ENCODE data around the gene TECPR2. TPM values are rescaled to one million over a fixed set of nuclear protein-coding genes. Genes with fewer than 3 reads are reported as not detected.

The TECPR2 gene
- polyA plus RNA-seq, 1 experiment = 12.4 TPM

- H3K4me3 ChIP-seq (ENCODE audit: low read depth, low read length) = no peak overlapping the region
- CTCF ChIA-PET = no interaction called here
- H3K9me3 ChIP-seq (ENCODE audit: control insufficient read depth, insufficient read depth, low read length) = no peaks in the 10 kb centered on the region
- no peak for DNase-seq (ENCODE audit: low read depth, low spot score)
- POLR2A ChIA-PET = no interaction called here
- TF ChIP-seq, protein P1, sequence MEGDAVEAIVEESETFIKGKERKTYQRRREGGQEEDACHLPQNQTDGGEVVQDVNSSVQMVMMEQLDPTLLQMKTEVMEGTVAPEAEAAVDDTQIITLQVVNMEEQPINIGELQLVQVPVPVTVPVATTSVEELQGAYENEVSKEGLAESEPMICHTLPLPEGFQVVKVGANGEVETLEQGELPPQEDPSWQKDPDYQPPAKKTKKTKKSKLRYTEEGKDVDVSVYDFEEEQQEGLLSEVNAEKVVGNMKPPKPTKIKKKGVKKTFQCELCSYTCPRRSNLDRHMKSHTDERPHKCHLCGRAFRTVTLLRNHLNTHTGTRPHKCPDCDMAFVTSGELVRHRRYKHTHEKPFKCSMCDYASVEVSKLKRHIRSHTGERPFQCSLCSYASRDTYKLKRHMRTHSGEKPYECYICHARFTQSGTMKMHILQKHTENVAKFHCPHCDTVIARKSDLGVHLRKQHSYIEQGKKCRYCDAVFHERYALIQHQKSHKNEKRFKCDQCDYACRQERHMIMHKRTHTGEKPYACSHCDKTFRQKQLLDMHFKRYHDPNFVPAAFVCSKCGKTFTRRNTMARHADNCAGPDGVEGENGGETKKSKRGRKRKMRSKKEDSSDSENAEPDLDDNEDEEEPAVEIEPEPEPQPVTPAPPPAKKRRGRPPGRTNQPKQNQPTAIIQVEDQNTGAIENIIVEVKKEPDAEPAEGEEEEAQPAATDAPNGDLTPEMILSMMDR (IDR thresholded peaks at IDR 0.05; ENCODE audit: low read depth, low read length) = no peak
- no peaks in the 10 kb centered on the region for H3K27me3 ChIP-seq (ENCODE audit: control insufficient read depth, insufficient read depth, low read length)
- H3K27ac ChIP-seq (ENCODE audit: low read depth, low read length) = no peak overlapping the region
Observed at GRCh38 chr14:102418169-102418852, 55.6 kb downstream of the TECPR2 start.

GRCh38 chr14:102418853-102419240 is 56.1 kb downstream of the TECPR2 start:
- no peak overlapping the region for H3K27ac ChIP-seq (ENCODE audit: low read depth, low read length)
- ChIA-PET POLR2A (interaction anchor here (0.6 kb wide), 1 partner anchor 32 kb away, joined by 4 read pairs; no protein-coding TSS in a partner anchor), CTCF (interaction anchor here (3.4 kb wide), 1 partner anchor 19 kb away, joined by 18 read pairs; no protein-coding TSS in a partner anchor)
- H3K27me3 ChIP-seq (ENCODE audit: control insufficient read depth, insufficient read depth, low read length) = no peaks in the 10 kb centered on the region
- no peak overlapping the region for H3K4me3 ChIP-seq (ENCODE audit: low read depth, low read length)
- TF ChIP-seq, protein P1 (IDR thresholded peaks at IDR 0.05; ENCODE audit: low read depth, low read length) = no peak
- no peak for DNase-seq (ENCODE audit: low read depth, low spot score)
- no peaks in the 10 kb centered on the region for H3K9me3 ChIP-seq (ENCODE audit: control insufficient read depth, insufficient read depth, low read length)

DNA sequence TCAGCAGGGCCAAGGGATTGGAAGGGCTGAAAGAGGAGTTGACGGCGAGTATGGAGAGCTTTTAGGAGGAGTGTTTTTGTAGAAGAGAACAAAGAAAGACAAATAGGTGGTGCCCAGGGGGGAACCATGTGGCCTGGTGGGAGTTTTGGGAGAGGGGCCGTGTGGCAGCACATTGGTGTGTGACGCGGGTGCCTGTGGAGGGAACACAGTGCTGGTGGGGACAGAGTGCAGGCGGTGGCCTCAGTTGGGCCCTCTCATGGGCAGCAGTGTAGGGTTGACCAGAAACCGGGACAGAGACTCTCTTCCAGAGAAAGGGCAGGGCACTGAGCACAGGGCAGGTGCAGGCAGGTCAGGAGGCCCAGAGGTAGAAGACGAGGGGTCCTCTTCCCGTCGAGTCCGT is 56.5 kb downstream of the TECPR2 start:
- no peak overlapping the region for H3K4me3 ChIP-seq (ENCODE audit: low read depth, low read length)
- ChIA-PET CTCF (interaction anchor here (3.4 kb wide), 1 partner anchor 19 kb away, joined by 18 read pairs; no protein-coding TSS in a partner anchor), POLR2A (interaction anchor here (0.6 kb wide), 1 partner anchor 32 kb away, joined by 4 read pairs; no protein-coding TSS in a partner anchor)
- H3K27me3 ChIP-seq (ENCODE audit: control insufficient read depth, insufficient read depth, low read length) = no peaks in the 10 kb centered on the region
- no peaks in the 10 kb centered on the region for H3K9me3 ChIP-seq (ENCODE audit: control insufficient read depth, insufficient read depth, low read length)
- DNase-seq (ENCODE audit: low read depth, low spot score) = no peak
- TF ChIP-seq, protein P1 (IDR thresholded peaks at IDR 0.05; ENCODE audit: low read depth, low read length) = no peak
- H3K27ac ChIP-seq (ENCODE audit: low read depth, low read length) = no peak overlapping the region

GRCh38 chr14:102419716-102420115 is 57.0 kb downstream of the TECPR2 start:
- ChIA-PET POLR2A (no interaction called here), CTCF (interaction anchor here (3.4 kb wide), 1 partner anchor 18 kb away, joined by 18 read pairs; no protein-coding TSS in a partner anchor)
- DNase-seq (ENCODE audit: low read depth, low spot score) = no peak
- H3K27ac ChIP-seq (ENCODE audit: low read depth, low read length) = no peak overlapping the region
- H3K9me3 ChIP-seq (ENCODE audit: control insufficient read depth, insufficient read depth, low read length) = no peaks in the 10 kb centered on the region
- H3K27me3 ChIP-seq (ENCODE audit: control insufficient read depth, insufficient read depth, low read length) = no peaks in the 10 kb centered on the region
- TF ChIP-seq, protein P1 (IDR thresholded peaks at IDR 0.05; ENCODE audit: low read depth, low read length) = no peak
- H3K4me3 ChIP-seq (ENCODE audit: low read depth, low read length) = no peak overlapping the region

DNA sequence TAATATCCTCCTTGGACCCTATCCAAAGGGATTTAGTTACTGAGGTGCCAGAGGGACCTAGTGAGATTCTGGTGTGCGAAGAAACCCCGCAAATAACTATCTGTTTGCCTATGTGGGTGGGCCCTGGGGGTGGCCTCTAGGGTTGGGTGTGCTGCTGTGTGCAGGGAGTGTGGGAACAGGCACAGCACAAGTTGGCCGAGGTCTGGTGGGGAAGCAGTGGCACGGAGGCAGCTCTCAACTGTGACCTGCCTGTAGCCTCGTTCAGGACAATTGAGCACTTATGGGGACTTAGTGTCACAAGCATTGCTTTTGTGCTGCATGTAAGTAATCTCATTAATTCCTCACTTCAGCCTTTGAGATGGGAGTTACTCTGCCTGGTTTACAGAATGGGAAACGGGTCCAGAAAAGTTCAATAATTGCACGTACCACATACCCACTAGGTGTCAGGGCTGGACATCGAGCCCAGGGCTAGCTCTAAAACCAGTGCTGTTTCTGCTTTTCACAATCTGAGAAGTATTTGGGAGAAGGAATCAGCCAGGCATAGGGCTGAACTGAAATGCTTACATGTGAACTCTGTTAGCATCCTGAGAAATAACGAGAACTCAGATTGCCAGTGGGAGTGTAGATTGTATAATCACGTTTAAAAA is 58.8 kb downstream of the TECPR2 start:
- no peaks in the 10 kb centered on the region for H3K27me3 ChIP-seq (ENCODE audit: control insufficient read depth, insufficient read depth, low read length)
- ChIA-PET CTCF (interaction anchor here (3.4 kb wide), 1 partner anchor 16 kb away, joined by 18 read pairs; no protein-coding TSS in a partner anchor), POLR2A (no interaction called here)
- no peak for DNase-seq (ENCODE audit: low read depth, low spot score)
- H3K27ac ChIP-seq (ENCODE audit: low read depth, low read length) = no peak overlapping the region
- H3K9me3 ChIP-seq (ENCODE audit: control insufficient read depth, insufficient read depth, low read length) = no peaks in the 10 kb centered on the region
- TF ChIP-seq, protein P1 (IDR thresholded peaks at IDR 0.05; ENCODE audit: low read depth, low read length) = no peak
- H3K4me3 ChIP-seq (ENCODE audit: low read depth, low read length) = no peak overlapping the region
